Pericardium fibroblast (primary cell): ENCODE results near the gene FHIP2A. TPM values are rescaled to one million over a fixed set of nuclear protein-coding genes. Genes with fewer than 3 reads are reported as not detected.

Experiments used
- total RNA-seq: library from RNA; depleted of rRNA; stranded (reverse); fragments of >200 nt; gene quantifications from 2 replicates; pipeline ENCODE4 v1.2.3, GENCODE V29; 2015

The FHIP2A gene
- total RNA-seq: 16.5 and 25.3 TPM in 2 replicates

GRCh38 chr10:114821293-114821914 is at the start of gene FHIP2A:
Gene FHIP2A, plus strand, starts transcription at chr10:114821780. Its CDS starts 299 bp downstream, at chr10:114822079.

Other genes starting within 250 kb of the FHIP2A start
- 20.6 and 27.7 TPM in 2 replicates for gene ABLIM1, start 163.5 kb upstream of the FHIP2A start, total RNA-seq
- 14.5 and 17.8 TPM in 2 replicates for gene TRUB1, start 116.4 kb downstream of the FHIP2A start, total RNA-seq